ENCODE data around the gene GON7.
"Not testable (repeated sequence)": the region's sequence is repeated elsewhere in the genome, so short reads cannot be mapped to it uniquely, and the experiment has no call there.

DNA sequence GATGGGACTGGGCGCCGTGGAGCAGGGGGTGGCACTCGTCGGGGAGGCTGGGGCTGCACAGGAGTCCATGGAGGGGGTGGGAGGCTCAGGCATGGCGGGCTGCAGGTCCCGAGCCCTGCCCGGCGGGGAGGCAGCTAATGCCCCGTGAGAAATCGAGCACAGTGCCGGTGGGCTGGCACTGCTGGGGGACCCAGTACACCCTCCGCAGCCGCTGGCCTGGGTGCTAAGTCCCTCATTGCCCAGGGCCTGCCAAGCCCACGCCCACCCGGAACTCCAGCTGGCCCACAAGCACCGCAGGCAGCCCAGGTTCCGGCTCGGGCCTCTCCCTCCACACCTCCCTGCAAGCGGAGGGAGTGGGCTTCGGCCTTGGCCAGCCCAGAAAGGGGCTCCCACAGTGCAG lies 36.7 kb downstream of the GON7 start:
- not testable (repeated sequence) for TF ChIP-seq POLR2A (IDR thresholded peaks at IDR 0.05)
- TF ChIP-seq, protein P1, sequence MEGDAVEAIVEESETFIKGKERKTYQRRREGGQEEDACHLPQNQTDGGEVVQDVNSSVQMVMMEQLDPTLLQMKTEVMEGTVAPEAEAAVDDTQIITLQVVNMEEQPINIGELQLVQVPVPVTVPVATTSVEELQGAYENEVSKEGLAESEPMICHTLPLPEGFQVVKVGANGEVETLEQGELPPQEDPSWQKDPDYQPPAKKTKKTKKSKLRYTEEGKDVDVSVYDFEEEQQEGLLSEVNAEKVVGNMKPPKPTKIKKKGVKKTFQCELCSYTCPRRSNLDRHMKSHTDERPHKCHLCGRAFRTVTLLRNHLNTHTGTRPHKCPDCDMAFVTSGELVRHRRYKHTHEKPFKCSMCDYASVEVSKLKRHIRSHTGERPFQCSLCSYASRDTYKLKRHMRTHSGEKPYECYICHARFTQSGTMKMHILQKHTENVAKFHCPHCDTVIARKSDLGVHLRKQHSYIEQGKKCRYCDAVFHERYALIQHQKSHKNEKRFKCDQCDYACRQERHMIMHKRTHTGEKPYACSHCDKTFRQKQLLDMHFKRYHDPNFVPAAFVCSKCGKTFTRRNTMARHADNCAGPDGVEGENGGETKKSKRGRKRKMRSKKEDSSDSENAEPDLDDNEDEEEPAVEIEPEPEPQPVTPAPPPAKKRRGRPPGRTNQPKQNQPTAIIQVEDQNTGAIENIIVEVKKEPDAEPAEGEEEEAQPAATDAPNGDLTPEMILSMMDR (IDR thresholded peaks at IDR 0.05 in 4 of 5, conservative IDR thresholded peaks at IDR 0.05 in 1 of 5) = not testable (repeated sequence)
